ENCODE results near the gene RHOU.

RHOU gene

DNA sequence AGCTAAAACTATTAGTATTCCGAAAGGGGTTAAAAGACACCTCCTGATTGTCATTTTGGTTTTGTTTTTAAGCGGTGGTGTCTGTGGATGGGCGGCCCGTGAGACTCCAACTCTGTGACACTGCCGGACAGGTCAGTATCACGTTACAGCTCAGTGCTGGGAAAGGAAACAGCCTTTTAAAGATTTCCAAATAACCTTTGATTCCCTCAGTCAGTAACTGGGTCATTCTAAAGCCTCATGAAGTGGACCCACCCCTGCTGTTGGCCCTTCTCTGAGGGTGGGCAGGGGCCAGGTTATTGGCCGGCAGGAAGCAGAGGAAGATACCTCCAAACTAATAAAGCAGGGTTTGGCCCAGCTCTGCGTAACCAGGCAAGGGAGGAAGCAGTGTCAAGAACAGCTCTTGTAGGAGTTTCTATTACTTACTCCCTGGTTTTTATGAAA is 2.3 kb downstream of the RHOU start:
- Histone ChIP-seq H3K27ac (ENCODE audit: low read depth, low read length) (no peak overlapping the region), H3K36me3 (ENCODE audit: insufficient read depth, low read length) (no peaks in the 10 kb centered on the region), H3K79me2 (ENCODE audit: control insufficient read depth, insufficient read depth, low read length, unreplicated experiment) (no peaks in the 10 kb centered on the region), H3K4me1 (ENCODE audit: control insufficient read depth, insufficient read depth, low read length, unreplicated experiment) (peaks cover 3% of the 10 kb centered on the region), H3K27me3 (ENCODE audit: insufficient read depth, low read length) (peaks cover 10% of the 10 kb centered on the region), H3K4me3 (ENCODE audit: low read depth, low read length) (no peak overlapping the region), H2AFZ (ENCODE audit: low read length, unreplicated experiment) (no peak overlapping the region)

DNA sequence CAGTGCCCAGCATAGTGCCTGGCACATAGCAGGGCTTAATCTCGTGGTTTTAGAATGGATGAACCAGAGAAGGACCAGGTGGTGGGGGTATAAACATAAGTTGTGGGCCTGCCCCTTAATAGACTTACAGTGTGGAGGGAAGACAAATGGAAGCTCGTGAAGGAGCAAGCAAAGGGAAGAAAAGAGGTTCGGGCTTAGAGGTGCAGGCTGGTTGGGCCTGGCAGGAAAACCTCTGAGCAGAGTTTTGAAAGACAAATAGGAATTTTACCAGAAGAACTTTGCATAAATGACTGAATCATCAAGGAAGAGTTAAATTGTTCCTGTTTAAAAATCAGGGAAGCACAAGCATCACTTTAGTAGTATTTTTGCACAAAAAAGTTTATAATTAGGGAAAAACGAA is 4.5 kb downstream of the RHOU start:
- Histone ChIP-seq H3K4me3 (ENCODE audit: low read depth, low read length) (no peak overlapping the region), H3K27me3 (ENCODE audit: insufficient read depth, low read length) (peaks cover 10% of the 10 kb centered on the region), H3K4me1 (ENCODE audit: control insufficient read depth, insufficient read depth, low read length, unreplicated experiment) (peaks cover 3% of the 10 kb centered on the region), H3K36me3 (ENCODE audit: insufficient read depth, low read length) (no peaks in the 10 kb centered on the region), H2AFZ (ENCODE audit: low read length, unreplicated experiment) (no peak overlapping the region), H3K79me2 (ENCODE audit: control insufficient read depth, insufficient read depth, low read length, unreplicated experiment) (no peaks in the 10 kb centered on the region), H3K27ac (ENCODE audit: low read depth, low read length) (no peak overlapping the region)

GRCh38 chr1:228740543-228741317 is 5.5 kb downstream of the RHOU start:
- Histone ChIP-seq H3K79me2 (ENCODE audit: control insufficient read depth, insufficient read depth, low read length, unreplicated experiment) (no peaks in the 10 kb centered on the region), H3K4me3 (ENCODE audit: low read depth, low read length) (no peak overlapping the region), H2AFZ (ENCODE audit: low read length, unreplicated experiment) (no peak overlapping the region), H3K36me3 (ENCODE audit: insufficient read depth, low read length) (no peaks in the 10 kb centered on the region), H3K4me1 (ENCODE audit: control insufficient read depth, insufficient read depth, low read length, unreplicated experiment) (peaks cover 3% of the 10 kb centered on the region), H3K27me3 (ENCODE audit: insufficient read depth, low read length) (peaks cover 10% of the 10 kb centered on the region), H3K27ac (ENCODE audit: low read depth, low read length) (no peak overlapping the region)

GRCh38 chr1:228742281-228742860 is 7.1 kb downstream of the RHOU start:
- Histone ChIP-seq H3K4me1 (ENCODE audit: control insufficient read depth, insufficient read depth, low read length, unreplicated experiment) (no peaks in the 10 kb centered on the region), H3K36me3 (ENCODE audit: insufficient read depth, low read length) (no peaks in the 10 kb centered on the region), H2AFZ (ENCODE audit: low read length, unreplicated experiment) (no peak overlapping the region), H3K27ac (ENCODE audit: low read depth, low read length) (no peak overlapping the region), H3K79me2 (ENCODE audit: control insufficient read depth, insufficient read depth, low read length, unreplicated experiment) (no peaks in the 10 kb centered on the region), H3K4me3 (ENCODE audit: low read depth, low read length) (no peak overlapping the region), H3K27me3 (ENCODE audit: insufficient read depth, low read length) (no peaks in the 10 kb centered on the region)

DNA sequence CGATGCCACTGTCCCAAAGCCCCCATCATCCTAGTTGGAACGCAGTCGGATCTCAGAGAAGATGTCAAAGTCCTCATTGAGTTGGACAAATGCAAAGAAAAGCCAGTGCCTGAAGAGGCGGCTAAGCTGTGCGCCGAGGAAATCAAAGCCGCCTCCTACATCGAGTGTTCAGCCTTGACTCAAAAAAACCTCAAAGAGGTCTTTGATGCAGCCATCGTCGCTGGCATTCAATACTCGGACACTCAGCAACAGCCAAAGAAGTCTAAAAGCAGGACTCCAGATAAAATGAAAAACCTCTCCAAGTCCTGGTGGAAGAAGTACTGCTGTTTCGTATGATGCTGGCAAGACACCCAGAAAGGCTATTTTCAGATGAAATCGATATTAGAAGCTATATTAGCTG is 8.1 kb downstream of the RHOU start:
- peaks cover 3% of the 10 kb centered on the region; the same call in 1 of the 2 replicates for H3K27me3 ChIP-seq (ENCODE audit: insufficient read depth, low read length)
- H3K4me3 ChIP-seq (ENCODE audit: low read depth, low read length), result no peak overlapping the region
- no peaks in the 10 kb centered on the region for H3K36me3 ChIP-seq (ENCODE audit: insufficient read depth, low read length)
- no peaks in the 10 kb centered on the region for H3K4me1 ChIP-seq (ENCODE audit: control insufficient read depth, insufficient read depth, low read length, unreplicated experiment)
- no peak overlapping the region for H2AFZ ChIP-seq (ENCODE audit: low read length, unreplicated experiment)
- no peaks in the 10 kb centered on the region for H3K79me2 ChIP-seq (ENCODE audit: control insufficient read depth, insufficient read depth, low read length, unreplicated experiment)
- H3K27ac ChIP-seq (ENCODE audit: low read depth, low read length), result no peak overlapping the region

DNA sequence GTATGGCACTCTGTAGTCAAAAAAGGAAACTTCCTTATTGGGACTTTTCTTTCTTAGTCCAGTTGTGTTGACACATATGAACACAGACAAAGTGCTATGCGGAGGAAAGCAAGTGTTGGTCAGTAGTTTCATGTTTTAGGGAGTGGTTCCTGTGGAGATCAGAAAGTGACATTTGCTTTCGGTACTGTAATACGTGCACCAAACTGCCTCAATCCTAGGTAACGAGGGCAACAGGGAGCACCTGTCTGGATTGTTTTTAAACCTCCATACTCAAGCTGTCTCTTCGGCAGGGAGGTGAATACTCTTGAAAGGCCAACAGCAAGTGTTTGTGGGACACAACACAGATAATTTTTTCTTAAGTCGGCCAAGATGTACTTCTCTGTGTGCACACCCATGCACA is 9.1 kb downstream of the RHOU start:
- Histone ChIP-seq H3K36me3 (ENCODE audit: insufficient read depth, low read length) (no peaks in the 10 kb centered on the region), H3K79me2 (ENCODE audit: control insufficient read depth, insufficient read depth, low read length, unreplicated experiment) (no peaks in the 10 kb centered on the region), H2AFZ (ENCODE audit: low read length, unreplicated experiment) (no peak overlapping the region), H3K27ac (ENCODE audit: low read depth, low read length) (no peak overlapping the region), H3K4me1 (ENCODE audit: control insufficient read depth, insufficient read depth, low read length, unreplicated experiment) (no peaks in the 10 kb centered on the region), H3K27me3 (ENCODE audit: insufficient read depth, low read length) (peaks cover 12% of the 10 kb centered on the region), H3K4me3 (ENCODE audit: low read depth, low read length) (no peak overlapping the region)

- no peak overlapping the region for H3K4me3 ChIP-seq (ENCODE audit: low read depth, low read length)
- H2AFZ ChIP-seq (ENCODE audit: low read length, unreplicated experiment), result no peak overlapping the region
- peaks cover 18% of the 10 kb centered on the region for H3K27me3 ChIP-seq (ENCODE audit: insufficient read depth, low read length)
- no peaks in the 10 kb centered on the region for H3K4me1 ChIP-seq (ENCODE audit: control insufficient read depth, insufficient read depth, low read length, unreplicated experiment)
- no peak overlapping the region for H3K27ac ChIP-seq (ENCODE audit: low read depth, low read length)
- H3K79me2 ChIP-seq (ENCODE audit: control insufficient read depth, insufficient read depth, low read length, unreplicated experiment), result no peaks in the 10 kb centered on the region
- H3K36me3 ChIP-seq (ENCODE audit: insufficient read depth, low read length), result no peaks in the 10 kb centered on the region
These were observed 9.6 kb downstream of the RHOU start for GRCh38 chr1:228744918-228745317.

DNA sequence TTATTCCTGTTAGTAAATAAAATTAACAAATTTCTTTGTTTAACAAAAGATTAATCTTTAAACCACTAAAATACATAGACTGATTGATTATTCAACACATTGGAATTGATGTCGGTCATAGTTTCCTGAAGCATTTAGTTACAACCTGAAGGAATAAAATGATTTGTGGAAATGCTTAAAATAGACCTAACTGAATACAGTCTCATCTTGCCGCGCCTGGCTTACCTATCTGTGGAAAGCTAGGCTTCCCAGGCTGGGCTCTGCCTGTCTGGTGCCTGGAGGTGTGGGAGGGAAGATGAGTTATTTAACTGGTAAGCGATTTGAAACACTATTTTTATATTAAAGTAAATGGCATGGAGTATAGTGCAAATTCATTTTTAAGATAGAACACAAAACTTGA is 10.2 kb downstream of the RHOU start:
- no peak overlapping the region for H3K4me3 ChIP-seq (ENCODE audit: low read depth, low read length)
- H3K27ac ChIP-seq (ENCODE audit: low read depth, low read length), result no peak overlapping the region
- H2AFZ ChIP-seq (ENCODE audit: low read length, unreplicated experiment), result no peak overlapping the region
- H3K4me1 ChIP-seq (ENCODE audit: control insufficient read depth, insufficient read depth, low read length, unreplicated experiment), result no peaks in the 10 kb centered on the region
- H3K79me2 ChIP-seq (ENCODE audit: control insufficient read depth, insufficient read depth, low read length, unreplicated experiment), result no peaks in the 10 kb centered on the region
- no peaks in the 10 kb centered on the region for H3K36me3 ChIP-seq (ENCODE audit: insufficient read depth, low read length)
- H3K27me3 ChIP-seq (ENCODE audit: insufficient read depth, low read length), result peaks cover 24% of the 10 kb centered on the region

DNA sequence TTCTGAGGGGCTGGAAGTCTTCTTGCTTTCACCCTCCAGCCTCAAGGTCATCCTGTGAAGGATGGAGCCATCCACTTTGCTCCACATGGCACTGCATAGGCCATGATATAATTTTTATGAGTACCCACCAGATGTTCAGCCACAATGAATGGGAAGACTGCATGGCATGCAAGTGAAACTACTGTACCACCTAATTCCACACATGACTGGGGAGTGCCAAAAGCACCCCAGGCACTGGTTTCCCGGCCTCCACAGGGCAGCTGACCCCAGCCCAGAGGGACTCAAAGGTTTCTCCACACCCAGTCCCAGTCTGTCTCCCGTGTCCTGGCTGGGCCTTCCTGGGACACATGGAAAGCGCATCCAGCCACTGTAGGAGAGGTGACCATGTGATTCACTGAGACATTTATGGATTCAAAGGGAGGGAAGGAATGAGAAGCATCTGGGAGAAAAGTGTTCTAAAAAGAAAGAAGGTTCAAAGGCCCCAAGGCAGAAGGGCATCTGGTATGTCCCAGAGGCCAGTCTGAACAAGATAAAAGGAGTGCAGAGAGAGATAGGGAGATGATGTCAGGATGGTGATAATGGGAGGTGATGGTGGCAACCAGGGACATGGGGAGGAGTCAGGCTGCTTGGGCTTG is 12.1 kb downstream of the RHOU start:
- no peaks in the 10 kb centered on the region for H3K79me2 ChIP-seq (ENCODE audit: control insufficient read depth, insufficient read depth, low read length, unreplicated experiment)
- peaks cover 3% of the 10 kb centered on the region for H3K4me1 ChIP-seq (ENCODE audit: control insufficient read depth, insufficient read depth, low read length, unreplicated experiment)
- H3K27ac ChIP-seq (ENCODE audit: low read depth, low read length), result no peak overlapping the region
- H3K27me3 ChIP-seq (ENCODE audit: insufficient read depth, low read length), result peaks cover 43% of the 10 kb centered on the region
- no peak overlapping the region for H3K4me3 ChIP-seq (ENCODE audit: low read depth, low read length)
- H2AFZ ChIP-seq (ENCODE audit: low read length, unreplicated experiment), result no peak overlapping the region
- H3K36me3 ChIP-seq (ENCODE audit: insufficient read depth, low read length), result no peaks in the 10 kb centered on the region

DNA sequence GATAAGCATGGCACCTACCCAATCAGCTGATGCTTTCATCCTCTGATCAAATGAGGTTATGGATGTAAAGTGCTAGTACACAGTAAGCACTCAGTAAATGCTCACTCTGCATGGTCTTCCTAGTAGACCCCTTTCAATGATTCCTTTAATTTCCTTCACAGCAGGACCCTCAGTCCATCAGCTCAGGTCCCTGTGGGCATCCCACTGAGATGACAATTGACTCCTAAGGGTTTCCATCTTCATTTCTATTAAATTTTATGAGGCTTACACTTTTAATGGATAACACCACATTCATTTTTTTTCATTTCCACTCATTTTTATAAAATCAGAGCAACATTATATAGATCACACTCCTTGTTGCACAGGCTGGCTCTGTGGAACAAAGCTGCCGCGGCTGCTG is 12.8 kb downstream of the RHOU start:
- no peak overlapping the region for H3K27ac ChIP-seq (ENCODE audit: low read depth, low read length)
- H3K36me3 ChIP-seq (ENCODE audit: insufficient read depth, low read length), result no peaks in the 10 kb centered on the region
- no peak overlapping the region for H3K4me3 ChIP-seq (ENCODE audit: low read depth, low read length)
- H3K4me1 ChIP-seq (ENCODE audit: control insufficient read depth, insufficient read depth, low read length, unreplicated experiment), result peaks cover 3% of the 10 kb centered on the region
- H3K79me2 ChIP-seq (ENCODE audit: control insufficient read depth, insufficient read depth, low read length, unreplicated experiment), result no peaks in the 10 kb centered on the region
- no peak overlapping the region for H2AFZ ChIP-seq (ENCODE audit: low read length, unreplicated experiment)
- peaks cover 49% of the 10 kb centered on the region for H3K27me3 ChIP-seq (ENCODE audit: insufficient read depth, low read length)

- Histone ChIP-seq H3K27ac (ENCODE audit: low read depth, low read length) (no peak overlapping the region), H3K4me1 (ENCODE audit: control insufficient read depth, insufficient read depth, low read length, unreplicated experiment) (peaks cover 3% of the 10 kb centered on the region), H3K79me2 (ENCODE audit: control insufficient read depth, insufficient read depth, low read length, unreplicated experiment) (no peaks in the 10 kb centered on the region), H3K4me3 (ENCODE audit: low read depth, low read length) (no peak overlapping the region), H3K27me3 (ENCODE audit: insufficient read depth, low read length) (peaks cover 51% of the 10 kb centered on the region), H2AFZ (ENCODE audit: low read length, unreplicated experiment) (no peak overlapping the region), H3K36me3 (ENCODE audit: insufficient read depth, low read length) (no peaks in the 10 kb centered on the region)
These were observed 13.2 kb downstream of the RHOU start for GRCh38 chr1:228748431-228748830.

Measured in ACC112 (cell line).